Neural progenitor cell (in vitro differentiated cells): ENCODE measurements around the gene CPLANE1. TPM values are rescaled to one million over a fixed set of nuclear protein-coding genes. Genes with fewer than 3 reads are reported as not detected.

Experiments used
- DNase-seq: peaks from one replicate; pipeline ENCODE4 v3.0.0-alpha.2; 2016; ENCODE audit warnings: low spot score
- H2AFZ ChIP-seq: fragments of 200-600 bp; sonication (generic); replicated peaks from 2 replicates; pipeline ENCODE4 v1.6.1; 2016; ENCODE audit warnings: antibody characterized with exemption
- H3F3A ChIP-seq: fragments of 200-600 bp; sonication (generic); 2 replicates; pipeline ENCODE4 v1.6.1; 2016; ENCODE audit warnings: antibody characterized with exemption, low read depth
- H3K27ac ChIP-seq: fragments of 200-600 bp; sonication (generic); 2 replicates; pipeline ENCODE4 v1.5.1; 2016; ENCODE audit warnings: mild to moderate bottlenecking
- H3K27me3 ChIP-seq: fragments of 200-600 bp; sonication (generic); 2 replicates; pipeline ENCODE4 v1.6.1; 2016; ENCODE audit warnings: mild to moderate bottlenecking, moderate library complexity
- H3K36me3 ChIP-seq: fragments of 200-600 bp; sonication (generic); 2 replicates; pipeline ENCODE4 v1.5.1; 2016
- H3K4me1 ChIP-seq: fragments of 200-600 bp; sonication (generic); 2 replicates; pipeline ENCODE4 v1.6.1; 2016; ENCODE audit warnings: mixed run types
- H3K4me2 ChIP-seq: fragments of 200-600 bp; sonication (generic); 2 replicates; pipeline ENCODE4 v1.6.1; 2016
- H3K4me3 ChIP-seq: fragments of 200-600 bp; sonication (generic); 2 replicates; pipeline ENCODE4 v1.5.1; 2016
- H3K79me2 ChIP-seq: fragments of 200-600 bp; sonication (generic); 2 replicates; pipeline ENCODE4 v1.6.1; 2016; ENCODE audit warnings: low read depth
- H3K9ac ChIP-seq: fragments of 200-600 bp; sonication (generic); 2 replicates; pipeline ENCODE4 v1.6.1; 2016
- H3K9me3 ChIP-seq: fragments of 200-600 bp; sonication (generic); 2 replicates; pipeline ENCODE4 v1.5.1; 2016; ENCODE audit warnings: low read depth
- H4K20me1 ChIP-seq: fragments of 200-600 bp; sonication (generic); 2 replicates; pipeline ENCODE4 v1.6.1; 2016; ENCODE audit warnings: low read depth
- H3K27ac Mint-ChIP-seq: 3 replicates; pipeline ENCODE4 v1.8.0; 2021; ENCODE audit warnings: mixed read lengths
- H3K27me3 Mint-ChIP-seq: 2 replicates; pipeline ENCODE4 v1.8.0; 2022; ENCODE audit warnings: low read depth, mild to moderate bottlenecking, inconsistent platforms, moderate library complexity, mixed read lengths; ENCODE audit not compliant: insufficient read depth
- H3K36me3 Mint-ChIP-seq: 3 replicates; pipeline ENCODE4 v1.8.0; 2021; ENCODE audit warnings: mixed read lengths
- H3K4me1 Mint-ChIP-seq: 3 replicates; pipeline ENCODE4 v1.8.0; 2021; ENCODE audit warnings: mixed read lengths
- H3K4me3 Mint-ChIP-seq: 3 replicates; pipeline ENCODE4 v1.8.0; 2021; ENCODE audit warnings: mild to moderate bottlenecking, moderate library complexity, mixed read lengths
- H3K9me3 Mint-ChIP-seq: 3 replicates; pipeline ENCODE4 v1.8.0; 2020; ENCODE audit warnings: mixed read lengths
- EZH2 ChIP-seq: fragments of 200-600 bp; sonication (generic); IDR thresholded peaks from 2 replicates; pipeline ENCODE4 v1.6.1; 2017; ENCODE audit warnings: antibody characterized with exemption, mild to moderate bottlenecking, moderate library complexity
- EZH2phosphoT487 ChIP-seq: fragments of 200-600 bp; sonication (generic); IDR thresholded peaks from 2 replicates; pipeline ENCODE4 v1.6.1; 2017; ENCODE audit warnings: antibody characterized with exemption
- total RNA-seq: library from RNA; depleted of rRNA; stranded (reverse); fragments of >200 nt; gene quantifications from 2 replicates; pipeline ENCODE4 v1.2.3, GENCODE V29; 2015; ENCODE audit warnings: low replicate concordance
- TF ChIP-seq, protein P1 (sequence below): fragments of 200-600 bp; sonication (generic); IDR thresholded peaks from 2 replicates; pipeline ENCODE4 v1.5.1; 2017; ENCODE audit warnings: antibody characterized with exemption, mild to moderate bottlenecking

The CPLANE1 gene
- total RNA-seq, 1 donor from 2014 or later: 23.4 TPM

DNA sequence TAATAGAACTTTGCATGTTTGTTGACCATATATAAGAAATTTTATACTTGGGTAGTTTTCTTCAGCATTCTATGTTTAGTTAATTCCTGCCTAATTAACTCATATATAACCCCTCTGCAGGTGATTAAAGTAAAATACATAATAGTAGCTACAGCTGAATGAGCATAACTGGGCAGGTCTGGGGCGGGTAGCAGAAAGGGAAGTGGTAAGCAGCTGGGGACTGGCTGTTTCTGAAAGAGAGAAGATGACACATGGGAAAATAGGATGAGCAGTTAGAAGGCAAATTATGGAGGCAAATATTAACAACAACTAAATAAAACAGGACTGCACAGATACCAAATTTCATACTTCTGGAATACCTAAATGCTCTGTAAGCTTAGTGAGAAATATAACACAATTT lies 128.1 kb downstream of the CPLANE1 start:
- Histone ChIP-seq H3K9me3 (no peaks in the 10 kb centered on the region), H3K36me3 (no peaks in the 10 kb centered on the region), H3K4me2 (no peak overlapping the region), H2AFZ (no peak overlapping the region), H3K27ac (no peak overlapping the region), H3K27me3 (no peaks in the 10 kb centered on the region), H4K20me1 (no peaks in the 10 kb centered on the region), H3K79me2 (no peaks in the 10 kb centered on the region), H3K4me3 (no peak overlapping the region), H3K9ac (no peak overlapping the region), H3F3A (no peaks in the 10 kb centered on the region), H3K4me1 (no peaks in the 10 kb centered on the region)
- H3K36me3 Mint-ChIP-seq: peaks cover 22% of the 10 kb centered on the region
- H3K9me3 Mint-ChIP-seq: no peaks in the 10 kb centered on the region
- H3K4me3 Mint-ChIP-seq: no peak overlapping the region
- H3K4me1 Mint-ChIP-seq: no peaks in the 10 kb centered on the region
- TF ChIP-seq EZH2: no peak
- TF ChIP-seq, protein P1, sequence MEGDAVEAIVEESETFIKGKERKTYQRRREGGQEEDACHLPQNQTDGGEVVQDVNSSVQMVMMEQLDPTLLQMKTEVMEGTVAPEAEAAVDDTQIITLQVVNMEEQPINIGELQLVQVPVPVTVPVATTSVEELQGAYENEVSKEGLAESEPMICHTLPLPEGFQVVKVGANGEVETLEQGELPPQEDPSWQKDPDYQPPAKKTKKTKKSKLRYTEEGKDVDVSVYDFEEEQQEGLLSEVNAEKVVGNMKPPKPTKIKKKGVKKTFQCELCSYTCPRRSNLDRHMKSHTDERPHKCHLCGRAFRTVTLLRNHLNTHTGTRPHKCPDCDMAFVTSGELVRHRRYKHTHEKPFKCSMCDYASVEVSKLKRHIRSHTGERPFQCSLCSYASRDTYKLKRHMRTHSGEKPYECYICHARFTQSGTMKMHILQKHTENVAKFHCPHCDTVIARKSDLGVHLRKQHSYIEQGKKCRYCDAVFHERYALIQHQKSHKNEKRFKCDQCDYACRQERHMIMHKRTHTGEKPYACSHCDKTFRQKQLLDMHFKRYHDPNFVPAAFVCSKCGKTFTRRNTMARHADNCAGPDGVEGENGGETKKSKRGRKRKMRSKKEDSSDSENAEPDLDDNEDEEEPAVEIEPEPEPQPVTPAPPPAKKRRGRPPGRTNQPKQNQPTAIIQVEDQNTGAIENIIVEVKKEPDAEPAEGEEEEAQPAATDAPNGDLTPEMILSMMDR: no peak
- no peak for TF ChIP-seq EZH2phosphoT487
- H3K27ac Mint-ChIP-seq: no peak overlapping the region
- DNase-seq: no peak
- H3K27me3 Mint-ChIP-seq: no peaks in the 10 kb centered on the region

DNA sequence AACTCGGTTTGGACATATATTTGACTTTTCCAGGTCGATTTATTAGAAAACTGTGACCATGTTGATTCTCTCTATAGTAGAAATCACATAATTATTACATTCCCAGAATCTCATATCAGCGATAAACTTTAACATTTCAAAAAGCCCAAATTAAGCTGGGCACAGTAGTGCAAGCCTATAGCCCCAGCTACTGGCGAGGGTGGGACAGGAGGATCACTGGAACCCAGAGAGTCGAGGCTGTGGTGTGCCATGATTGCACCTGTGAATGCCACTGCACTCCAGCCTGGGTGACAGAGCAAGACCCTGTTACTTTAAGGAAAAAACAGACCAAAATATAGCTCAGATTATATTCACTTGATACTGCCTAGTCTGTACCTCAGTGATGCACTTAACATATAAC lies 128.9 kb downstream of the CPLANE1 start:
- Histone ChIP-seq H3K9ac (no peak overlapping the region), H4K20me1 (no peaks in the 10 kb centered on the region), H3K36me3 (no peaks in the 10 kb centered on the region), H3K4me3 (no peak overlapping the region), H3K4me2 (no peak overlapping the region), H3K4me1 (no peaks in the 10 kb centered on the region), H3K9me3 (no peaks in the 10 kb centered on the region), H3K27me3 (no peaks in the 10 kb centered on the region), H3F3A (no peaks in the 10 kb centered on the region), H3K27ac (no peak overlapping the region), H2AFZ (no peak overlapping the region), H3K79me2 (no peaks in the 10 kb centered on the region)
- Mint-ChIP-seq H3K27me3 (no peaks in the 10 kb centered on the region), H3K9me3 (no peaks in the 10 kb centered on the region), H3K4me3 (no peak overlapping the region), H3K36me3 (peaks cover 18% of the 10 kb centered on the region), H3K27ac (no peak overlapping the region), H3K4me1 (no peaks in the 10 kb centered on the region)
- DNase-seq: no peak
- TF ChIP-seq, protein P1: no peak
- no peak for TF ChIP-seq EZH2
- no peak for TF ChIP-seq EZH2phosphoT487

DNA sequence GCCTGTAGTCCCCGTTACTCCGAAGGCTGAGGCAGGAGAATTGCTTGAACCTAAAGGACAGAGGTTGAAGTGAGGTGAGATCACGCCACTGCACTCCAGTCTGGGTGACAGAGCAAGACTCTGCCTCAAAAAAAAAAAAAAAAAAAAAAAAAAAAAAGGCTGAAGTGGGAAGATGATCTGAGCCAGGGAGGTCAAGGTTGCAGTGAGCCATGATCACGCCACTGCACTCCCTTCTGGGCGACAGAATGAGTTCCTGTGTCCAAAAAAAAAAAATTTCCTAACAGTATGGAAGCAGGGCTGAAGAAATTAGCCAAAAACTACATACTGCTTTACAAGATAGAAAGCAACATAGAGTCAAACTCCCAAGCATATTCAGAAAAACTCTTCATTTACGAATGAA lies 132.8 kb downstream of the CPLANE1 start:
- no peaks in the 10 kb centered on the region for H3K9me3 ChIP-seq
- TF ChIP-seq EZH2: no peak
- TF ChIP-seq EZH2phosphoT487: no peak
- TF ChIP-seq, protein P1: no peak
- H2AFZ ChIP-seq: no peak overlapping the region
- H3K27ac ChIP-seq: no peak overlapping the region
- Mint-ChIP-seq H3K9me3 (no peaks in the 10 kb centered on the region), H3K4me3 (no peak overlapping the region), H3K27me3 (no peaks in the 10 kb centered on the region), H3K27ac (no peak overlapping the region), H3K4me1 (no peaks in the 10 kb centered on the region), H3K36me3 (peaks cover 29% of the 10 kb centered on the region)
- H3K36me3 ChIP-seq: peaks cover 4% of the 10 kb centered on the region
- no peak overlapping the region for H3K9ac ChIP-seq
- H3F3A ChIP-seq: no peaks in the 10 kb centered on the region
- no peaks in the 10 kb centered on the region for H3K79me2 ChIP-seq
- no peaks in the 10 kb centered on the region for H3K4me1 ChIP-seq
- DNase-seq: no peak
- no peak overlapping the region for H3K4me3 ChIP-seq
- no peak overlapping the region for H3K4me2 ChIP-seq
- H3K27me3 ChIP-seq: no peaks in the 10 kb centered on the region
- H4K20me1 ChIP-seq: no peaks in the 10 kb centered on the region
